ENCODE data around the gene MMP15.

DNA sequence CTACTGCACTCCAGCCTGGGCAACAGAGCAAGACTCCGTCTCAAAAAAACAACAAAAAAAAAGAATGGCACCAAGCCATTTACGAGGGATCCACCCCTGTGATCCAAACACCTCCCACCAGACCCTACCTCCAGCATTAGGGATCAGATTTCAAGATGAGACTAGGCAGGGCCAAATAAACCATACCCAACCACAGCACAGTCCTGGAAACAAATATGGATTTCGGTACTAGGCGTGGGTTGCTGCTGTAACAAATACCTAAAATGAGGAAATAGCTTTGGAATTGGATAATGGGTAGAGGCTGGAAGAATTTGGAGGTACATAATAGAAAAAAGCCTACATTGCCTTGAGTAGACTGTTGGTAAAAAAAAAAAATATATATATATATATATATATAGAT is 49.1 kb downstream of the MMP15 start:
- TF ChIP-seq, protein P1, sequence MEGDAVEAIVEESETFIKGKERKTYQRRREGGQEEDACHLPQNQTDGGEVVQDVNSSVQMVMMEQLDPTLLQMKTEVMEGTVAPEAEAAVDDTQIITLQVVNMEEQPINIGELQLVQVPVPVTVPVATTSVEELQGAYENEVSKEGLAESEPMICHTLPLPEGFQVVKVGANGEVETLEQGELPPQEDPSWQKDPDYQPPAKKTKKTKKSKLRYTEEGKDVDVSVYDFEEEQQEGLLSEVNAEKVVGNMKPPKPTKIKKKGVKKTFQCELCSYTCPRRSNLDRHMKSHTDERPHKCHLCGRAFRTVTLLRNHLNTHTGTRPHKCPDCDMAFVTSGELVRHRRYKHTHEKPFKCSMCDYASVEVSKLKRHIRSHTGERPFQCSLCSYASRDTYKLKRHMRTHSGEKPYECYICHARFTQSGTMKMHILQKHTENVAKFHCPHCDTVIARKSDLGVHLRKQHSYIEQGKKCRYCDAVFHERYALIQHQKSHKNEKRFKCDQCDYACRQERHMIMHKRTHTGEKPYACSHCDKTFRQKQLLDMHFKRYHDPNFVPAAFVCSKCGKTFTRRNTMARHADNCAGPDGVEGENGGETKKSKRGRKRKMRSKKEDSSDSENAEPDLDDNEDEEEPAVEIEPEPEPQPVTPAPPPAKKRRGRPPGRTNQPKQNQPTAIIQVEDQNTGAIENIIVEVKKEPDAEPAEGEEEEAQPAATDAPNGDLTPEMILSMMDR (IDR thresholded peaks at IDR 0.05; ENCODE audit: low read depth, low read length), result no peak
- no peak for TF ChIP-seq EZH2phosphoT487 (IDR thresholded peaks at IDR 0.05; ENCODE audit: low read depth)
